Endothelial cell of umbilical vein (primary cell): ENCODE data around the gene LGI4. TPM values are rescaled to one million over a fixed set of nuclear protein-coding genes. Genes with fewer than 3 reads are reported as not detected.

Source experiments
- BruUV-seq: library from RNA; stranded (reverse); fragments of 400-500 nt; replicated peaks from 2 replicates; lab custom pipeline; 2021; lab: Mats Ljungman, UMichigan
- CTCF ChIA-PET: fragments of 300-600, 350-600 bp; sonication (Branson Sonifier 250); formaldehyde crosslinking; loops from one replicate; lab custom pipeline; 2021; ENCODE audit warnings: antibody characterized with exemption, inconsistent platforms; lab: Charles Lee
- POLR2A ChIA-PET: fragments of 300-600, 350-600 bp; sonication (Branson Sonifier 250); formaldehyde crosslinking; loops from one replicate; lab custom pipeline; 2021; ENCODE audit warnings: antibody characterized with exemption, inconsistent platforms; lab: Charles Lee
- DNase-seq: peaks from one replicate; pipeline ENCODE4 v3.0.0-alpha.2; 2011; ENCODE audit warnings: low read depth, low spot score
- FAIRE-seq: peaks from 2 replicates; lab custom pipeline; 2011; peaks lifted over from hg19 to GRCh38; lab: Jason Lieb, UNC
- H2AFZ ChIP-seq: 2 replicates; pipeline ENCODE4 v1.6.0; 2012; ENCODE audit warnings: low read depth, low read length, control low read depth, inconsistent platforms
- H3K27ac ChIP-seq: 2 replicates; pipeline ENCODE4 v1.5.1; 2011; ENCODE audit warnings: low read depth, mild to moderate bottlenecking, control low read depth, low read length, moderate library complexity; ENCODE audit not compliant: insufficient read depth
- H3K27me3 ChIP-seq, 2 experiments: 2 replicates each; pipeline versions ENCODE4 v1.6.0 to v1.6.1; 2011; ENCODE audit warnings: low read length in 2 of 2, mixed read lengths in 1 of 2; ENCODE audit not compliant: control insufficient read depth in 2 of 2, insufficient read depth in 2 of 2
- H3K36me3 ChIP-seq, 2 experiments: 2 replicates in 1 of 2; 3 replicates in 1 of 2; pipeline ENCODE4 v1.5.1; 2011; ENCODE audit warnings: low read length in 2 of 2, mild to moderate bottlenecking in 1 of 2, moderate library complexity in 1 of 2; ENCODE audit not compliant: control insufficient read depth in 2 of 2, insufficient read depth in 2 of 2; ENCODE audit errors: extremely low read depth in 1 of 2
- H3K4me1 ChIP-seq: 3 replicates; pipeline ENCODE4 v1.5.1; 2011; ENCODE audit warnings: mild to moderate bottlenecking, low read length; ENCODE audit not compliant: control insufficient read depth, insufficient read depth; ENCODE audit errors: extremely low read depth
- H3K4me2 ChIP-seq: 2 replicates; pipeline ENCODE4 v1.6.1; 2011; ENCODE audit warnings: low read length, control low read depth, mixed read lengths; ENCODE audit not compliant: insufficient read depth
- H3K4me3 ChIP-seq, 3 experiments: fragments of 200-600 bp in 1 of 3; sonication (generic), shearing (Covaris generic) in 1 of 3; replicated peaks in 1 of 3; 2 replicates each; pipeline ENCODE4 v1.5.1; 2011 to 2016; ENCODE audit warnings: control low read depth in 3 of 3, low read length in 3 of 3, mild to moderate bottlenecking in 2 of 3, inconsistent platforms in 1 of 3, low read depth in 1 of 3, moderate library complexity in 1 of 3; ENCODE audit not compliant: insufficient read depth in 1 of 3
- H3K79me2 ChIP-seq: 2 replicates; pipeline ENCODE4 v1.6.0; 2012; ENCODE audit warnings: low read length, inconsistent platforms; ENCODE audit not compliant: control insufficient read depth, insufficient read depth
- H3K9ac ChIP-seq: replicated peaks from 2 replicates; pipeline ENCODE3; 2011; ENCODE audit warnings: low read length, control low read depth; ENCODE audit not compliant: insufficient read depth; ENCODE audit errors: extremely low read depth
- H3K9me1 ChIP-seq: replicated peaks from 3 replicates; pipeline ENCODE4 v1.6.0; 2011; ENCODE audit warnings: mild to moderate bottlenecking, low read length; ENCODE audit not compliant: control insufficient read depth, insufficient read depth; ENCODE audit errors: extremely low read depth
- H3K9me3 ChIP-seq: replicated peaks from 2 replicates; pipeline ENCODE4 v1.5.1; 2012; ENCODE audit warnings: low read length, inconsistent platforms; ENCODE audit not compliant: control insufficient read depth, insufficient read depth
- H4K20me1 ChIP-seq: replicated peaks from 2 replicates; pipeline ENCODE3; 2011; ENCODE audit warnings: mild to moderate bottlenecking, low read length; ENCODE audit not compliant: control insufficient read depth, insufficient read depth; ENCODE audit errors: extremely low read depth
- FOS ChIP-seq: IDR thresholded peaks from 2 replicates; pipeline ENCODE4 v1.6.1; 2011; ENCODE audit warnings: mild to moderate bottlenecking, low read length, moderate library complexity, borderline replicate concordance; ENCODE audit not compliant: insufficient read depth
- GATA2 ChIP-seq: IDR thresholded peaks from 2 replicates; pipeline ENCODE4 v1.7.0; 2011; ENCODE audit warnings: low read depth, mild to moderate bottlenecking, moderate library complexity, mixed read lengths, low read length; ENCODE audit not compliant: insufficient read length, insufficient read depth
- MAX ChIP-seq: IDR thresholded peaks from 2 replicates; pipeline ENCODE4 v1.6.1; 2011; ENCODE audit not compliant: insufficient read depth, insufficient read length
- POLR2A ChIP-seq: IDR thresholded peaks from 2 replicates; pipeline ENCODE4 v1.6.1; 2012; ENCODE audit warnings: low read depth, mild to moderate bottlenecking, control low read depth, low read length
- POLR2AphosphoS5 ChIP-seq: IDR thresholded peaks from 2 replicates; pipeline ENCODE4 v1.6.1; 2012; ENCODE audit warnings: low read depth, mild to moderate bottlenecking, control low read depth, low read length, moderate library complexity; ENCODE audit not compliant: insufficient read depth
- dilution Hi-C: fragments of 300-500 bp; cut with MboI; formaldehyde crosslinking; loops from one replicate; pipeline ENCODE4 v1.15.0; 2019; ENCODE audit warnings: low sequenced_read_pairs; ENCODE audit not compliant: extremely low pct_ligation_motif_present
- intact Hi-C: fragments of 100-400 bp; cut with micrococcal nuclease; formaldehyde crosslinking; loops from one replicate; pipeline ENCODE4 v1.10.0; 2022
- polyA plus RNA-seq, 4 experiments: library from polyadenylated mRNA; depleted of rRNA in 3 of 4; stranded (reverse) in 3 of 4; unstranded in 1 of 4; fragments of >200 nt; gene quantifications; 2 replicates each; pipeline versions ENCODE4 v1.2.1 to v1.2.3, GENCODE V29; 2011 to 2012; ENCODE audit warnings: missing spikeins in 1 of 4
- total RNA-seq: library from RNA; stranded (reverse); gene quantifications from 2 replicates; pipeline ENCODE4 v1.2.3, GENCODE V29; 2021

The LGI4 gene
- total and polyA plus RNA-seq, 2 donors (not counting 3 experiments of a cell fraction or from before 2014, with no cell fraction given): not detected

- CTCF ChIA-PET: interaction anchor here (0.6 to 4.6 kb wide), 12 partner anchors 8 to 192 kb away, joined by 3 to 73 read pairs (median 4); partner anchors contain the start of genes FXYD7 and LGI4
- dilution Hi-C loops (no loop called here), intact Hi-C loops (loop anchor here (2.0 kb wide), 1 partner anchor 58 kb away; no protein-coding TSS in a partner anchor)
- no peaks in the 10 kb centered on the region for H3K27me3 ChIP-seq
- H3K36me3 ChIP-seq: peaks cover 13 to 17% of the 10 kb centered on the region in 2 experiments
- H3K9me3 ChIP-seq: no peaks in the 10 kb centered on the region
- peak within 1 kb of the TSS; percentile 92 for H3K9ac ChIP-seq
- peak within 1 kb of the TSS; percentile 78 for H3K4me2 ChIP-seq
- H4K20me1 ChIP-seq: no peaks in the 10 kb centered on the region
- H3K4me1 ChIP-seq: peaks cover 20% of the 10 kb centered on the region
- FAIRE-seq (peak; percentile 94), DNase-seq (peak; percentile 79)
- POLR2A ChIA-PET: interaction anchor here (0.6 kb wide), 1 partner anchor 19 kb away, joined by 4 read pairs; no protein-coding TSS in a partner anchor
- no peaks in the 10 kb centered on the region for H3K9me1 ChIP-seq
- TSS peak; percentile 47 for BruUV-seq
- H2AFZ ChIP-seq: peak within 1 kb of the TSS; percentile 84
- peak within 1 kb of the TSS; percentile 95 for H3K27ac ChIP-seq
- H3K4me3 ChIP-seq: peak within 1 kb of the TSS; percentile 78 to 98 (median 82)
- peaks cover 31% of the 10 kb centered on the region for H3K79me2 ChIP-seq
- TF ChIP-seq FOS (peak; percentile 36), POLR2AphosphoS5 (peak; percentile 89), GATA2 (no peak), MAX (no peak), POLR2A (peak; percentile 77)
These were observed 19.9 kb upstream of the LGI4 start, which contains the start of gene FXYD5 for GRCh38 chr19:35154525-35155406. Gene FXYD5 (plus strand): TSS chr19:35154735. CDS start chr19:35155551, 816 bp downstream.
